HG03108 (cell line): Measurements from ENCODE around the gene PARN.

Experiments used
- ATAC-seq: cut with Tn5 transposase; IDR thresholded peaks from one replicate; pipeline ENCODE4 v1.9.1; 2021; ENCODE audit warnings: moderate library complexity; ENCODE audit not compliant: unreplicated experiment

The PARN gene

GRCh38 chr16:14530046-14530445 lies 100.0 kb downstream of the PARN start:
- ATAC-seq: no peak

- ATAC-seq: no peak
These were observed 100.9 kb downstream of the PARN start for GRCh38 chr16:14529010-14529669.

DNA sequence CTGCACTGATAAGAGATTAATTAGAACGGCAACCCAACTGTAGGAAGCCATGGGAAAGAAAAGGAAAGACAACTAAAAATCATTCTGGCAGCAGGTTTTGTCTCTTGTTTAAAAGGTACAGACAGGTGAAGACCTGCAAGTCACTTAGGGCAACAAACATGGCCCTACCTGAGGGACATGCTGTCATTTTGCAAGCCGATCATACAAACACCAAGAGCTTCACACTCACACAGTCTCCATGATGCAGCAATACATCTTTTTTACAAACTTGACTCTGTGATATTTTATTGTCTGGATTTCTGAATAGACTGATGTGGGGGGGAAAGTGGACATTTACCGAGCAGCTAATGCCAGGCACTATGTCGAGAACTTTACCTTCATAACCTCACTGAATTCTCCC lies 101.8 kb downstream of the PARN start:
- no peak for ATAC-seq

DNA sequence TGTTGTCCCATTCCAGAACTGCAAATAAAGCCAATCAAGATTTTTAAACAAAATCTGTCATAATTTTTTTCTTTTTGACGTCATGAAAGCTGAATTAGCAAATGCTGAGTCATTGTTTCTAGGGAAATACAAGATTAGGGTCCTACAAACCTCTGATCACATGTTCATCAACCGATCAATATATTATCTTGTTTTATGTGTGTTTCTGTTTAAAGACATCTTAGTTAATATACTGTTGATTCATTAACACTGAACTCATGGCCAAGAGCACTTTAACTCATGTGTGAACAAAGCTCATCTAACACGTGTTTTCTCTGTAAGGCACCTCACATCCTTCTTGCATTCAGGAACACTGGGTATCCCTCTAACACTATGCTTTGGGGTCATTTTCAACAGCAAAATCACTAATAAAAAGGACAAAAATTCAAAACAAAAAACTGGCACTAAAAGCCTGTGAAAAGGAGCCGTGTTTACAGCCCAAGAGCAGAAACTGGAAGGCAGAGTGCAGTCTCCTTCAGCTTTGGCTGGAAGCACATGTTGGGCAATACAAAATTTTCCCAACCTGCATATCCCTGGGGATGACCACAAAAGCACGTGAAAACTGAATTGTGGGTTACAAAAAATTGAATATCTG lies 102.5 kb downstream of the PARN start:
- ATAC-seq: no peak

DNA sequence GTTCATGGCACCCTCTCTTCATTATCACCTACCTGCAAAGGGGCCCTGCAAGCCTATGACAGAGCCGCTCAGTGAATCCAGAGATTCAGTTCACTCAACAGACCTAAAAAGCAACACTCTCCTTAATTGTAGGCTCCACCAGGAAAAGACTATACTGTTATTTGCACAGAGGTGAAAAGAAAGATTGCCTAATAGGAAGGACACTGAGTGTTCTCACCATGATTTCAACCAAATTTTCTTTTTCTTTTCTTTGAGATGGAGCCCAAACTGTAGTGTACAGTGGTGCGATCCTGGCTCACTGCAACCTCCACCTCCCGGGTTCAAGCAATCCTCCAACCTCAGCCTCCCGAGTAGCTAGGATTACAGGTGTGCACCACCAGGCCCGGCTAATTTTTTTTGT lies 104.5 kb downstream of the PARN start:
- no peak for ATAC-seq

- no peak for ATAC-seq
These were observed 105.1 kb downstream of the PARN start for GRCh38 chr16:14524979-14525378.

DNA sequence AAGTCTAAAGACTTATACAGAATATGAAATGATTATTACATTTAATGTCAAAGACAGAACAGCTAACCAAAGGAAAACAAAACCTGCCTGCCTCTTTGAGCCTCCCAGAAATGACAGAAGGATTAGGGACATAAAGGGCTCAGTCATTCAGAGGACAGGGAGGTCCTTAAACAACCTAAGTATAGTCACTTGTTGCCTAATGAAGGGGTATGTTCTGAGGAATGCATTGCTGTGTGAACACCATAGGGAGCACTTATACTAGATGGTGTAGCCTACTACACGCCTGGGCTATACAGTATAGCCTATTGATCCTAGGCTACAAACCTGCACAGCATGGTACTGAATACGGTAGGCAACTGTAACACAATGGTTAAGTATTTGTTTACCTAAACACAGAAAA lies 106.4 kb downstream of the PARN start:
- no peak for ATAC-seq

- ATAC-seq: no peak
These were observed 107.4 kb downstream of the PARN start for GRCh38 chr16:14522671-14523070.

DNA sequence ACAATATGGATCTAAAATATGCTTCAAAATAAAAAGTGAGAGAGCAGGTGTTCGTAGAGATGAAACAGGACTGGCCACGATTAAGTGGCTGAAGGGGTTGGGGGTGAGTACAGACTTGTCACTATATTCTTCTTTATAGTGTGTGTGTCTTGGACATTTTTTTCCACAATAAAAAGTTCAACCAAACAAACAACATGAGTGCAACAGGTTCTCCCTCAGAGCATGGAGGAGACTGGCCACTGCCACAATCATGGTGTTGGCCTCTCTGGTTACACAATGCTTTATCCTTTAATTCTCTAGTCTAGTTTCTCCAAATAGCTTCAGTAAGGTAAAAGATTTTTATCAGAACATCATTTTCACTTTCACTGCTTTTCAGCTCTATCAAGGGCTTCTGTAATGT lies 109.3 kb downstream of the PARN start:
- no peak for ATAC-seq

- no peak for ATAC-seq
These were observed 115.1 kb downstream of the PARN start for GRCh38 chr16:14514967-14515366.

DNA sequence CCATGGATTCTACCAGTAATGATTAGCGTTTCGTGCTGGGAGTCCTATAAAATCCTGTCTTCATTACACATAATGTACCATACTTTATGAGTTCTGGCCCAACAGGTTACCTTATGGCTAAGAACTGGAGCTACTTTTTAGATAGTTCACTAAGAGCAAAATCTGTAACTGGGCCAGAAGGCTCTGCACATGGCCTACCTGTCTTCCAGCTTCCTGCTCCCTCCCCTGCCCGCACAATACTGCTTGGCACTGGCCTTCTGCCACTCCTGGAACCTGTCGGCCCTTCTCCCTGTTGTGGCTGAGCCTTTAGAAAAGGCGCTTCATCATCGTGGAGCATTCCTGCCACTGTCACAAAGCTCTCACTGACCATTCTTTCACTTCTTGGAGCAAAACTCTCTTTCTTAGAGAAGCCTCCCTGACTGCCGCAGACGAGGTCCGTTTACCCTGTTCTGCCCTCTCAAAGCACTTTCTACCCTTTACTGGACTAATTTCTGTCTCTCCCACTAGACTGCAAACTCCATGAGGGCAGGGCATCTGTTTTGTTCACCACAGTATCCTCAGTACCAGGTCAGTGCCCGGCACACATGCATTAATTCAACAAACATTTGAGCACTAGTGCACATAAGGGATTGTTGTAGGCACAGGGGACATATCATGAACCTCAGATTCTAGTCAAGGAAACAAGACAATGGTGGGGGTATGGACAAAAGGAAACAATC lies 116.5 kb downstream of the PARN start:
- no peak for ATAC-seq

DNA sequence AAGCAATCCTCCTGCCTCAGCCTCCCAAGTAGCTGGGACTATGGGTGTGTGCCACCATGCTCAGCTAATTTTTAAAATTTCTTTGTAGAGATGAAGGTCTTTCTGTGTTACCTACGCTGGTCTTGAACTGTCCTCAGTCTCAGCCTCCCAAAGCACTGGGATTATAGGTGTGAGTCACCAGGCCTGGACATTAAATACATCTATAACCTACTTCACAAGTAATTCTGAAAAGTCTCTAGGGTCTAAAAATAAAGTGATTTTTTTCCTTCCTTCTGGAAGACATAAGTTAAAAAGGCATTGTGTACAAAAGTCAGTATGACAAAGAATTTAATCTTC lies 118.3 kb downstream of the PARN start:
- ATAC-seq: no peak

DNA sequence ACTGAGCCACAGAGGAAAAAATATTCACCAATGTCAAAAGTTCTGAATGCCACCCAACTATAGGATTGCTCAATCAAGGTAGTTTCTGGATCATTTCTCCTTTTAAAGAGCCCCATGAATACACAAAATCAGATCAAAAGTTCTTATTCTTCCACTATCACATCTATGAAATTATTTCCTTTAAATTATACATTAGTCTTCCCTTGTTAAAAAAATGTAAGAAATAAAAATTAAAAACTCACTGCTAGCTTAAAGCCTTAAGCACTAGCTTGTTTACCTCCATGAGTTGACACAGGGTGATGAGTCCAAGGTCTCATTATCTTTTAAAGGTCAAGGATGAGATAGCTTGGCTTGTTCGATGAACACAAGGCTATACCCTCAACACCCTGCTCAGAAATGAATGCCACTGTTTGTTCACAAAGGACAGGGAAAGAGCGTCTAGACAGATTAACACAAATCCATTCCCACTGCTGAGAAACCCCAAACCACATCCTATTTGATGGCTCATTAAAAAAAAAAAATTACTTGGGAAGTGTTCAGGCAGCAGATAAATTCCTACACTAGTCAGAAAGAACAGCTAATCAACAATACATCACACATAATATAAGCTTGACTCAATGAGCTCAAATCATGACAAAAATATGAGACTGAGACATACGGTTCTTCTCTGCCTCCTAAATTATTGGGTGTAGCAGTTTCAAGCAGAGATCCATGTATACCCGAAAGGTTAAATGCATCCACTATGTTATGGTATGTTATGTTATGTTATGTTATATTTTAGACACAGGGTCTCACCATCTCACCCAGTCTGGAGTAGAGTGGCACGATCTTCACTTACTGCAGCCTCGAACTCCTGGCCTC lies 118.9 kb downstream of the PARN start:
- no peak for ATAC-seq

DNA sequence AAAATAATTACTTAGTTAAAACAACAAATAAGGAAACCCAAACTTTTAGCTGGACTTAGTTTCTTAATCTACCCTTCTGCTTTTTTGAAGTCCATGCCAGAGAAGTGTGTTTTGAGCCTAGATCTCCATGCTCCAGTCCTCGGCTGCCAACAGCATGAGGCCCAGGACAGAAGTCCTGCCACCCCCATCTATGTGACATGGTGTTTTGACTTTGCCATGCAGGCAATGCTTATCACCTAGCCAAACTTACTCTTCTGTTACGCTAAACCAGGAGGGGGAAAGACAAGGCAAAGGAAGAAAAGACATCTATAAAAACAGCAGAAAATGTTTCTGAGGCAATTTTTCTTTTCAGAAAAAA lies 119.5 kb downstream of the PARN start:
- no peak for ATAC-seq

DNA sequence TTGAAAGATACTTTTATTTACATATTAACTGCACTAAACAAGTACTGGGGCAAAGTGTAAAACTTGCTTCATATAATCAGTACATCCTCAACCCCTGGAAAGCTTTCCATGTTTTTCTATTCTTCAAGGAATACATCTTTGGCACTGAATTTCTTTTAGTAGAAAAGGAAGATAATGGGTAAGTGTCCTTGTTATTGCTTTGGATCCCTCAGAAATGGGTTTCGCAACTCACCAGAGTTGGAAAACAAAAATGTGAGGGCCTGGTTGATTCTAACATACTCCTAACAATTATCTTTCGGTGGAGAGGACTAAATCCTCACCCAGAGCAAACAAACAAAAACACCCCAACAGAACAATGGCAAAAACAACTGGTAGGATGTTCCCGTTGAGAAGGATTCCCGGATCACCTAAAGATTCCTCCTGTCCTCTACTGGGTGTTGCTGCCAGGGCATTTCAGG lies 120.4 kb downstream of the PARN start:
- ATAC-seq: no peak

DNA sequence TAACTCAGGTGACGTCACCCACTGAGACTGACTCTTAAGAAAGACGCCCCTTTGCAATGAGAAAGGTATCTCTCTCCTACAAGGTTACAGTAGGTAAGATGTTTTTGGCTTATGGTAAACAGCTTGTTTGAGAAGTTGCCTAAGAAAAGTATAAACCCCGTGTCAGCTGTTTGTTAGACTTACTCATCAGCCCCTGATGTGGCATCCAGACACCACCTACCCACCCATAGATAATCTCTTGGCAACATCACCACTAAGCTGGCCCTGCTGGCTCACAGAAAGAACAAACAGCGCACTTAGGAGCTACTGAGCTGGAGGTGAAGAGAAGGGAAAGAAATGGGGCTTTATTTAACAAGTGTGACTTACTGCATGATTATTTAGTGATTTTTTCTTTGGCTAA lies 121.0 kb downstream of the PARN start:
- no peak for ATAC-seq

- no peak for ATAC-seq
These were observed 124.2 kb downstream of the PARN start for GRCh38 chr16:14505846-14506245.

DNA sequence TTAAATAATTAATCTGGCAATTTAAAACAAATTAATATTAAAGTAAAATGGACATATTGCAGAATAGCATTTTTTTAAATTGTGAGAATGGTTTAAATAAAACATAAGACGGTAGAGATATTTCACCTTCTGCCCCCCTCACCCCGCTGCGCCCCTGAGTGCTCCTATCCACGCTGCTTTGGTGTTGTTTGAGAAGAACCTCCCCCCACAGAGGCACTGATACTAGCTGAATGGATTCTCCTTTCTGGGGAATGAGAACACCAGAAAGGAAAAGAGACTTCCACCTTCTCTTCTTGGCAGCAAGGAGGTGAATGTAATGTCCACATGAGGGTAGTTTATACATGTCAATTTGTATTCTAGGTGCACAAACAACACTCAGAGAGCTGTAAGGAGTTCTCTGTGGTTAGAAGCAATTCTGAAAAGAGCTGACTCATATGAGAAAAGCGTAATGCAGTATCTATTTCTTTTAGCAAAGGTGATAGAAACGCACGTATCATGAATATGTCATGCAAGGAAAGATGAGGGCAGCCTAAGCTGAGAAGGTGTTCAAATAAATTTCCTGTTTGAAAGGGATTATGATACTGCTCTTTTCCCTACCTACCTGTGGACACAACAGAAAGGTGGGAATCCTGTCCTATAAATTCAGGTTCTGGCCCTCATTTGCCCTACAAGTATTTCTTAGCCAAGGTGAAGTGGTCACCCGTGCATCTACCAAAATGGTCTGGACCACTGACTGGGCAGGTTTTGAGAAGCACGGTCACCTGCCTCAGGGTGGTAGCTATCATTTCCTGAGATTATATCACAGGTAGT lies 126.9 kb downstream of the PARN start:
- peak; percentile 76 for ATAC-seq

- no peak for ATAC-seq
These were observed 127.7 kb downstream of the PARN start for GRCh38 chr16:14502256-14502875.
